HepG2 (cell line): ENCODE measurements around the gene FAM50A. TPM values are rescaled to one million over a fixed set of nuclear protein-coding genes. Genes with fewer than 3 reads are reported as not detected.

Source experiments
- ATAC-seq: fragments of 200-7000 bp; cut with Tn5 transposase; 3 replicates; pipeline ENCODE4 v1.9.1; 2020; ENCODE audit warnings: mild to moderate bottlenecking, moderate library complexity
- BruUV-seq: library from RNA; stranded (reverse); fragments of 400-500 nt; replicated peaks from 2 replicates; lab custom pipeline; 2021; lab: Mats Ljungman, UMichigan
- CTCF ChIA-PET: fragments of 300-600 bp; formaldehyde crosslinking; extraction: SDS; loops from one replicate; lab custom pipeline; 2021; ENCODE audit warnings: low total read pairs, inconsistent platforms, low intra/inter-chr PET ratio; lab: Yijun Ruan, JAX
- POLR2A ChIA-PET: fragments of 350-600 bp; sonication (Branson Sonifier 250); formaldehyde crosslinking; loops from one replicate; lab custom pipeline; 2020; ENCODE audit warnings: antibody characterized with exemption, inconsistent platforms; lab: Yijun Ruan, JAX
- DNase-seq: peaks from one replicate; pipeline ENCODE4 v3.0.0-alpha.2; 2015; ENCODE audit warnings: low spot score
- FAIRE-seq: peaks from 3 replicates; lab custom pipeline; 2011; peaks lifted over from hg19 to GRCh38; lab: Jason Lieb, UNC
- H2AFZ ChIP-seq: one replicate; pipeline ENCODE4 v1.6.1; 2011; ENCODE audit warnings: low read length, inconsistent platforms
- H3K27ac ChIP-seq: fragments of 300-600 bp; 3 replicates; pipeline ENCODE4 v1.8.0; 2011; ENCODE audit warnings: mixed run types, mild to moderate bottlenecking, mixed read lengths, low read length, inconsistent platforms; ENCODE audit not compliant: insufficient read depth; ENCODE audit errors: extremely low read length
- H3K27me3 ChIP-seq, 2 experiments: fragments of 200-600 bp in 1 of 2; 2 replicates in 1 of 2; 3 replicates in 1 of 2; pipeline versions ENCODE4 v1.6.0 to v1.8.0; 2011; ENCODE audit warnings: low read length in 2 of 2, mild to moderate bottlenecking in 2 of 2, moderate library complexity in 2 of 2, inconsistent platforms in 1 of 2; ENCODE audit not compliant: insufficient read depth in 2 of 2, control insufficient read depth in 1 of 2
- H3K36me3 ChIP-seq, 2 experiments: fragments of 200-600 bp in 1 of 2; replicated peaks in 1 of 2; 2 replicates in 1 of 2; 3 replicates in 1 of 2; pipeline versions ENCODE4 v1.5.1 to v1.8.0; 2011; ENCODE audit warnings: low read length in 2 of 2, inconsistent platforms in 1 of 2; ENCODE audit not compliant: insufficient read depth in 2 of 2, control insufficient read depth in 1 of 2
- H3K4me1 ChIP-seq: 2 replicates; pipeline ENCODE4 v1.5.1; 2012; ENCODE audit warnings: low read length, inconsistent platforms; ENCODE audit not compliant: insufficient read depth
- H3K4me2 ChIP-seq: 2 replicates; pipeline ENCODE4 v1.6.0; 2011; ENCODE audit warnings: low read depth, low read length, inconsistent platforms
- H3K4me3 ChIP-seq, 3 experiments: fragments of 200-600 bp in 1 of 3; sonication (generic), shearing (Covaris generic) in 1 of 3; replicated peaks in 1 of 3; 2 replicates each; pipeline ENCODE4 v1.5.1; 2011 to 2016; ENCODE audit warnings: low read length in 3 of 3, inconsistent platforms in 2 of 3, low read depth in 2 of 3, mild to moderate bottlenecking in 2 of 3, control low read depth in 1 of 3, mixed read lengths in 1 of 3; ENCODE audit not compliant: insufficient read depth in 1 of 3
- H3K79me2 ChIP-seq: one replicate; pipeline ENCODE4 v1.6.1; 2011; ENCODE audit warnings: low read length, inconsistent platforms; ENCODE audit not compliant: insufficient read depth
- H3K9ac ChIP-seq: 2 replicates; pipeline ENCODE4 v1.6.0; 2011; ENCODE audit warnings: mild to moderate bottlenecking, low read depth, low read length, inconsistent platforms; ENCODE audit not compliant: insufficient read depth
- H3K9me3 ChIP-seq: 2 replicates; pipeline ENCODE4 v1.5.1; 2012; ENCODE audit warnings: mild to moderate bottlenecking, low read length
- H4K20me1 ChIP-seq: 2 replicates; pipeline ENCODE4 v1.6.0; 2011; ENCODE audit warnings: inconsistent platforms, mild to moderate bottlenecking, low read length, moderate library complexity; ENCODE audit not compliant: insufficient read depth
- AKAP8 ChIP-seq: sonication (generic); formaldehyde crosslinking; IDR thresholded peaks from 2 replicates; pipeline ENCODE4 v1.5.1; 2020; ENCODE audit warnings: mild to moderate bottlenecking, missing genetic modification reagents
- JUND ChIP-seq: sonication (generic); formaldehyde crosslinking; IDR thresholded peaks from 2 replicates; pipeline ENCODE4 v1.8.0; 2022; ENCODE audit warnings: mild to moderate bottlenecking, missing genetic modification reagents
- KMT2A ChIP-seq: sonication (generic); formaldehyde crosslinking; IDR thresholded peaks from 2 replicates; pipeline ENCODE4 v1.4.0; 2020; ENCODE audit warnings: missing genetic modification reagents
- MAF1 ChIP-seq: sonication (generic); formaldehyde crosslinking; IDR thresholded peaks from 2 replicates; pipeline ENCODE4 v1.5.0; 2020; ENCODE audit warnings: missing genetic modification reagents, borderline replicate concordance
- PREB ChIP-seq: sonication (generic); formaldehyde crosslinking; IDR thresholded peaks from 2 replicates; pipeline ENCODE4 v1.4.0; 2020; ENCODE audit warnings: missing genetic modification reagents
- REXO4 ChIP-seq: sonication (generic); formaldehyde crosslinking; IDR thresholded peaks from 2 replicates; pipeline ENCODE4 v1.8.0; 2022; ENCODE audit warnings: missing genetic modification reagents, mild to moderate bottlenecking, borderline replicate concordance
- WGBS: methylation state at CpG from one replicate; pipeline ENCODE4 v1.1.6; 2017; ENCODE audit warnings: low lambda C conversion rate; 5-methylcytosine and 5-hydroxymethylcytosine counted together
- in situ Hi-C: cut with HindIII; loops from 2 replicates; pipeline ENCODE4 v1.10.0; 2017; ENCODE audit warnings: low pct_unique_long_range_greater_than_20kb; ENCODE audit not compliant: extremely low pct_ligation_motif_present
- intact Hi-C: fragments of 100-400 bp; cut with micrococcal nuclease; formaldehyde crosslinking; loops from one replicate; pipeline ENCODE4 v1.10.0; 2022; ENCODE audit not compliant: unreplicated experiment
- polyA plus RNA-seq, 8 experiments: library from polyadenylated mRNA; depleted of rRNA in 3 of 8; stranded (reverse) in 7 of 8; unstranded in 1 of 8; fragments of >200 nt; fragmentation: Illumina TruSeq in 4 of 8; extraction: Trizol in 4 of 8; gene quantifications; 2 replicates each; pipeline versions ENCODE4 v1.2.1 to v1.2.3, GENCODE V29; 2011 to 2016; ENCODE audit warnings: low read depth in 4 of 8, missing spikeins in 1 of 8, mixed read lengths in 1 of 8; ENCODE audit not compliant: insufficient read depth in 1 of 8
- total RNA-seq, 5 experiments: library from RNA; depleted of rRNA; stranded (reverse); fragments of >200 nt; fragmentation: Illumina TruSeq; extraction: Trizol; gene quantifications; 2 replicates each; pipeline ENCODE4 v1.2.3, GENCODE V29; 2016; ENCODE audit warnings: low read depth in 1 of 5
- TF ChIP-seq, protein P1 (sequence below): sonication (generic); formaldehyde crosslinking; conservative IDR thresholded peaks from 2 replicates; pipeline ENCODE4 v1.4.0; 2020; ENCODE audit warnings: missing genetic modification reagents
- TF ChIP-seq, protein P2 (sequence below): sonication (generic); formaldehyde crosslinking; IDR thresholded peaks from 2 replicates; pipeline ENCODE4 v1.8.0; 2023; ENCODE audit warnings: mild to moderate bottlenecking, missing genetic modification reagents

The FAM50A gene
- total and polyA plus RNA-seq, 2 of the 13 experiments (the other 11 are each of a cell fraction or from before 2014, with no cell fraction given), result 30.7 to 40.7 TPM

DNA sequence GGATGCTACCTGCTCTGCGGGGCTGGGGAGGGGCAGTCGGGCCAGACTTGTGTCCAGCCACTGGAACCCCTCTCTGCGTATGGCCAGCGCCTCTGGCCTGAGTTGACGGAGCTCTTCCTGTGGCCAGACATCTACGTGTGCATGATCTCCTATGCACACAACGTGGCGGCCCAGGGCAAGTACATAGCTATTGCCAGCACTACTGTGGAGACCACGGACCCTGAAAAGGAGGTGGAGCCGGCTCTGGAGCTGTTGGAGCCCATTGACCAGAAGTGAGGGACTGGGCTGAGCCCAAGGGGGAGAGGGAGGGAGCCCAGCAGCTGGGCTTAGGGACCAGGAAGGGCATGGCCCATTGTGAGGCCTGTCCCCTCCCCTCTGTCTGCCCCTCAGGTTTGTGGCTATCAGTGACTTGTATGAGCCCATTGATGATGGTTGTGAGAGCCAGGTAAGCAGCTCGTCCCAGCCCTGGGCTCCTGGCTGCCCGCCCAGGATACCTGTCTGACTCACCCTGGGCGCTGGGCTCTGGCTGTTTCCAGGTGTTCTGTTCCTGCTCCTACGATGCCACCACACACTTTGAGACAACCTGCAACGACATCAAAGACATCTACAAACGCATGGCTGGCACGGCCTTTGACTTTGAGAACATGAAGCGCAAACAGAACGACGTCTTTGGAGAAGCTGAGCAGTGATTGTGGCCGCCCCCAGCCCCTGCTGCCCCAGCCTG lies 1.8 kb upstream of the FAM50A start:
- Histone ChIP-seq H4K20me1 (no peaks in the 10 kb centered on the region), H3K9ac (no peak overlapping the region), H3K4me1 (peaks cover 19% of the 10 kb centered on the region), H3K4me3 (no peak overlapping the region), H3K9me3 (no peaks in the 10 kb centered on the region), H2AFZ (no peak overlapping the region), H3K27ac (no peak overlapping the region), H3K79me2 (peaks cover 16% of the 10 kb centered on the region), H3K36me3 (peaks cover 0 to 2% of the 10 kb centered on the region in 2 experiments; a peak in 2 of 5 replicates), H3K4me2 (no peak overlapping the region), H3K27me3 (no peaks in the 10 kb centered on the region)
- intact Hi-C loops (no loop called here), in situ Hi-C loops (no loop called here)
- WGBS, result no CpG with 5 or more reads among the region's 21 CpGs
- ATAC-seq, result no peak
- TSS peak; percentile 36 for BruUV-seq
- DNase-seq, result no peak
- CTCF ChIA-PET, result no interaction called here
- TF ChIP-seq KMT2A (no peak), JUND (CRISPR knock-in tag) (no peak), MAF1 (no peak), REXO4 (CRISPR knock-in tag) (no peak), AKAP8 (no peak), PREB (CRISPR knock-in tag) (no peak)
- TF ChIP-seq, protein P1, sequence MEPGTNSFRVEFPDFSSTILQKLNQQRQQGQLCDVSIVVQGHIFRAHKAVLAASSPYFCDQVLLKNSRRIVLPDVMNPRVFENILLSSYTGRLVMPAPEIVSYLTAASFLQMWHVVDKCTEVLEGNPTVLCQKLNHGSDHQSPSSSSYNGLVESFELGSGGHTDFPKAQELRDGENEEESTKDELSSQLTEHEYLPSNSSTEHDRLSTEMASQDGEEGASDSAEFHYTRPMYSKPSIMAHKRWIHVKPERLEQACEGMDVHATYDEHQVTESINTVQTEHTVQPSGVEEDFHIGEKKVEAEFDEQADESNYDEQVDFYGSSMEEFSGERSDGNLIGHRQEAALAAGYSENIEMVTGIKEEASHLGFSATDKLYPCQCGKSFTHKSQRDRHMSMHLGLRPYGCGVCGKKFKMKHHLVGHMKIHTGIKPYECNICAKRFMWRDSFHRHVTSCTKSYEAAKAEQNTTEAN (CRISPR knock-in tag), result no peak
- TF ChIP-seq, protein P2, sequence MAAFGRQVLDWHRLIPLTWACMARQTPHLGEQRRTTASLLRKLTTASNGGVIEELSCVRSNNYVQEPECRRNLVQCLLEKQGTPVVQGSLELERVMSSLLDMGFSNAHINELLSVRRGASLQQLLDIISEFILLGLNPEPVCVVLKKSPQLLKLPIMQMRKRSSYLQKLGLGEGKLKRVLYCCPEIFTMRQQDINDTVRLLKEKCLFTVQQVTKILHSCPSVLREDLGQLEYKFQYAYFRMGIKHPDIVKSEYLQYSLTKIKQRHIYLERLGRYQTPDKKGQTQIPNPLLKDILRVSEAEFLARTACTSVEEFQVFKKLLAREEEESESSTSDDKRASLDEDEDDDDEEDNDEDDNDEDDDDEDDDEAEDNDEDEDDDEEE, result no peak
- FAIRE-seq, result no peak
- POLR2A ChIA-PET, result no interaction called here
